Measurements from ENCODE around the gene RHBDL2. TPM values are rescaled to one million over a fixed set of nuclear protein-coding genes. Genes with fewer than 3 reads are reported as not detected.

RHBDL2 gene
- total RNA-seq, 2 donors from 2014 or later = not detected

GRCh38 chr1:38929054-38929453 lies 12.6 kb downstream of the RHBDL2 start:
- no peak for TF ChIP-seq CTCF (conservative IDR thresholded peaks at IDR 0.05)
- no peaks in the 10 kb centered on the region for H3K9me3 Mint-ChIP-seq
- Histone ChIP-seq H3K27me3 (ENCODE audit: control insufficient read depth, insufficient read depth, low read length, poor library complexity, severe bottlenecking) (peaks cover 4% of the 10 kb centered on the region), H3K4me1 (ENCODE audit: control insufficient read depth, insufficient read depth, low read length) (no peaks in the 10 kb centered on the region), H3K9ac (ENCODE audit: extremely low read depth, low read length, poor library complexity, severe bottlenecking) (no peak overlapping the region), H3K4me3 (ENCODE audit: low read length) (no peak overlapping the region), H3K9me3 (ENCODE audit: control insufficient read depth, low read length) (no peaks in the 10 kb centered on the region), H3K36me3 (ENCODE audit: control insufficient read depth, insufficient read depth, low read length) (no peaks in the 10 kb centered on the region), H3K27ac (ENCODE audit: low read depth, low read length) (no peak overlapping the region)
- H3K27me3 Mint-ChIP-seq (ENCODE audit: insufficient read depth) = no peaks in the 10 kb centered on the region
- H3K27ac Mint-ChIP-seq = no peak overlapping the region
- WGBS, 2 experiments (ENCODE audit: insufficient coverage in 1 of 2, insufficient read length in 1 of 2) = 90 to 91% methylated on average over 4 to 7 of the region's 8 CpGs
- no peaks in the 10 kb centered on the region for H3K36me3 Mint-ChIP-seq (ENCODE audit: low read depth)
- no peaks in the 10 kb centered on the region for H3K4me1 Mint-ChIP-seq
- no peak overlapping the region for H3K4me3 Mint-ChIP-seq
- DNase-seq = no peak

- H3K4me3 ChIP-seq (ENCODE audit: low read length) = no peak overlapping the region
- WGBS, 2 experiments (ENCODE audit: insufficient coverage in 1 of 2, insufficient read length in 1 of 2) = 82 to 94% methylated on average over 3 of the region's 3 CpGs
- H3K27me3 ChIP-seq (ENCODE audit: control insufficient read depth, insufficient read depth, low read length, poor library complexity, severe bottlenecking) = no peaks in the 10 kb centered on the region
- H3K4me1 Mint-ChIP-seq = no peaks in the 10 kb centered on the region
- no peak overlapping the region for H3K4me3 Mint-ChIP-seq
- no peaks in the 10 kb centered on the region for H3K36me3 ChIP-seq (ENCODE audit: control insufficient read depth, insufficient read depth, low read length)
- H3K9me3 ChIP-seq (ENCODE audit: control insufficient read depth, low read length) = no peaks in the 10 kb centered on the region
- DNase-seq = no peak
- no peak overlapping the region for H3K9ac ChIP-seq (ENCODE audit: extremely low read depth, low read length, poor library complexity, severe bottlenecking)
- no peaks in the 10 kb centered on the region for H3K36me3 Mint-ChIP-seq (ENCODE audit: low read depth)
- H3K9me3 Mint-ChIP-seq = peaks cover 1% of the 10 kb centered on the region
- no peaks in the 10 kb centered on the region for H3K4me1 ChIP-seq (ENCODE audit: control insufficient read depth, insufficient read depth, low read length)
- peaks cover 2% of the 10 kb centered on the region for H3K27me3 Mint-ChIP-seq (ENCODE audit: insufficient read depth)
- no peak for TF ChIP-seq CTCF (conservative IDR thresholded peaks at IDR 0.05)
- H3K27ac ChIP-seq (ENCODE audit: low read depth, low read length) = no peak overlapping the region
- no peak overlapping the region for H3K27ac Mint-ChIP-seq
Observed at GRCh38 chr1:38926091-38926490, 15.5 kb downstream of the RHBDL2 start.

GRCh38 chr1:38925391-38925790 lies 16.2 kb downstream of the RHBDL2 start:
- H3K27me3 ChIP-seq (ENCODE audit: control insufficient read depth, insufficient read depth, low read length, poor library complexity, severe bottlenecking) = no peaks in the 10 kb centered on the region
- no peaks in the 10 kb centered on the region for H3K36me3 ChIP-seq (ENCODE audit: control insufficient read depth, insufficient read depth, low read length)
- no peaks in the 10 kb centered on the region for H3K4me1 ChIP-seq (ENCODE audit: control insufficient read depth, insufficient read depth, low read length)
- no peak overlapping the region for H3K27ac ChIP-seq (ENCODE audit: low read depth, low read length)
- H3K27me3 Mint-ChIP-seq (ENCODE audit: insufficient read depth) = peaks cover 3% of the 10 kb centered on the region
- H3K9me3 ChIP-seq (ENCODE audit: control insufficient read depth, low read length) = no peaks in the 10 kb centered on the region
- no peak overlapping the region for H3K4me3 Mint-ChIP-seq
- no peak for TF ChIP-seq CTCF (conservative IDR thresholded peaks at IDR 0.05)
- H3K9me3 Mint-ChIP-seq = peaks cover 1% of the 10 kb centered on the region
- no peak overlapping the region for H3K9ac ChIP-seq (ENCODE audit: extremely low read depth, low read length, poor library complexity, severe bottlenecking)
- H3K4me3 ChIP-seq (ENCODE audit: low read length) = no peak overlapping the region
- 93 to 100% methylated on average over 2 of the region's 2 CpGs for WGBS, 2 experiments (ENCODE audit: insufficient coverage in 1 of 2, insufficient read length in 1 of 2)
- H3K36me3 Mint-ChIP-seq (ENCODE audit: low read depth) = no peaks in the 10 kb centered on the region
- no peaks in the 10 kb centered on the region for H3K4me1 Mint-ChIP-seq
- no peak for DNase-seq
- H3K27ac Mint-ChIP-seq = no peak overlapping the region

Measured in endodermal cell (in vitro differentiated cells).